Endothelial cell (in vitro differentiated cells): ENCODE results near the gene TOMM40L. TPM values are rescaled to one million over a fixed set of nuclear protein-coding genes. Genes with fewer than 3 reads are reported as not detected.

Experiments used
- DNase-seq: peaks from one replicate; pipeline ENCODE4 v3.0.0; 2021; ENCODE audit warnings: low spot score
- H3K27ac Mint-ChIP-seq: one replicate; pipeline ENCODE4 v1.8.0; 2021; ENCODE audit warnings: mixed read lengths, inconsistent platforms; ENCODE audit not compliant: unreplicated experiment
- H3K27me3 Mint-ChIP-seq: one replicate; pipeline ENCODE4 v1.8.0; 2021; ENCODE audit warnings: mild to moderate bottlenecking, moderate library complexity, mixed read lengths, inconsistent platforms; ENCODE audit not compliant: unreplicated experiment
- H3K36me3 Mint-ChIP-seq: one replicate; pipeline ENCODE4 v1.8.0; 2021; ENCODE audit warnings: mild to moderate bottlenecking, low read depth, mixed read lengths, inconsistent platforms; ENCODE audit not compliant: unreplicated experiment
- H3K4me1 Mint-ChIP-seq: one replicate; pipeline ENCODE4 v1.8.0; 2021; ENCODE audit warnings: mild to moderate bottlenecking, mixed read lengths, inconsistent platforms; ENCODE audit not compliant: unreplicated experiment
- H3K4me3 Mint-ChIP-seq: one replicate; pipeline ENCODE4 v1.8.0; 2021; ENCODE audit warnings: mild to moderate bottlenecking, mixed read lengths, inconsistent platforms; ENCODE audit not compliant: unreplicated experiment
- H3K9me3 Mint-ChIP-seq: one replicate; pipeline ENCODE4 v1.8.0; 2021; ENCODE audit warnings: mixed read lengths, inconsistent platforms; ENCODE audit not compliant: unreplicated experiment
- CTCF ChIP-seq: fragments of 200-600 bp; sonication (generic); IDR thresholded peaks from one replicate; pipeline ENCODE4 v1.5.0; 2021; ENCODE audit warnings: antibody characterized with exemption; ENCODE audit not compliant: unreplicated experiment
- total RNA-seq: library from RNA; stranded (reverse); fragmentation: NEBNext Ultra II Directional; extraction: Animal tissue kit (Norgen Biotek cat#: 25700); gene quantifications from one replicate; pipeline ENCODE4 v1.2.1, GENCODE V29; 2021; ENCODE audit not compliant: unreplicated experiment

Gene TOMM40L
- total RNA-seq, 1 donor from 2014 or later, result 22.0 TPM

GRCh38 chr1:161230762-161231161 lies 4.9 kb downstream of the TOMM40L start:
- Mint-ChIP-seq H3K9me3 (no peaks in the 10 kb centered on the region), H3K4me3 (no peak overlapping the region), H3K27me3 (peaks cover 2% of the 10 kb centered on the region), H3K36me3 (peaks cover 14% of the 10 kb centered on the region), H3K27ac (no peak overlapping the region), H3K4me1 (peaks cover 31% of the 10 kb centered on the region)
- no peak for DNase-seq
- no peak for TF ChIP-seq CTCF

- no peak overlapping the region for H3K27ac Mint-ChIP-seq
- H3K4me1 Mint-ChIP-seq, result peaks cover 9% of the 10 kb centered on the region
- H3K27me3 Mint-ChIP-seq, result peaks cover 2% of the 10 kb centered on the region
- no peaks in the 10 kb centered on the region for H3K9me3 Mint-ChIP-seq
- no peak overlapping the region for H3K4me3 Mint-ChIP-seq
- H3K36me3 Mint-ChIP-seq, result peaks cover 7% of the 10 kb centered on the region
- no peak for TF ChIP-seq CTCF
- no peak for DNase-seq
Observed at GRCh38 chr1:161233102-161233501, 7.2 kb downstream of the TOMM40L start.

- H3K27ac Mint-ChIP-seq, result no peak overlapping the region
- no peak for TF ChIP-seq CTCF
- peaks cover 2% of the 10 kb centered on the region for H3K27me3 Mint-ChIP-seq
- H3K36me3 Mint-ChIP-seq, result no peaks in the 10 kb centered on the region
- no peaks in the 10 kb centered on the region for H3K9me3 Mint-ChIP-seq
- no peak overlapping the region for H3K4me3 Mint-ChIP-seq
- DNase-seq, result no peak
- H3K4me1 Mint-ChIP-seq, result no peaks in the 10 kb centered on the region
Observed at GRCh38 chr1:161235957-161236775, 10.3 kb downstream of the TOMM40L start.

GRCh38 chr1:161238039-161238473 lies 12.2 kb downstream of the TOMM40L start, which contains the start of gene NR1I3:
Gene NR1I3, minus strand, starts transcription at chr1:161238203. Its CDS starts 1,638 bp downstream, at chr1:161236565.
- no peaks in the 10 kb centered on the region for H3K4me1 Mint-ChIP-seq
- H3K9me3 Mint-ChIP-seq, result no peaks in the 10 kb centered on the region
- H3K27ac Mint-ChIP-seq, result no peak within 1 kb of the TSS
- H3K4me3 Mint-ChIP-seq, result no peak within 1 kb of the TSS
- no peak for TF ChIP-seq CTCF
- DNase-seq, result no peak
- peaks cover 2% of the 10 kb centered on the region for H3K27me3 Mint-ChIP-seq
- no peaks in the 10 kb centered on the region for H3K36me3 Mint-ChIP-seq

GRCh38 chr1:161241682-161242081 lies 15.8 kb downstream of the TOMM40L start:
- H3K36me3 Mint-ChIP-seq, result no peaks in the 10 kb centered on the region
- no peak overlapping the region for H3K27ac Mint-ChIP-seq
- TF ChIP-seq CTCF, result no peak
- DNase-seq, result no peak
- no peaks in the 10 kb centered on the region for H3K27me3 Mint-ChIP-seq
- no peak overlapping the region for H3K4me3 Mint-ChIP-seq
- H3K9me3 Mint-ChIP-seq, result peaks cover 6% of the 10 kb centered on the region
- H3K4me1 Mint-ChIP-seq, result no peaks in the 10 kb centered on the region
